ENCODE measurements around the gene SATB2. TPM values are rescaled to one million over a fixed set of nuclear protein-coding genes. Genes with fewer than 3 reads are reported as not detected.
A peak's percentile ranks its signal among the peaks of the same experiment; 100 is the strongest.

Gene SATB2
- total RNA-seq, 1 experiment from 2014 or later: 22.1 TPM

DNA sequence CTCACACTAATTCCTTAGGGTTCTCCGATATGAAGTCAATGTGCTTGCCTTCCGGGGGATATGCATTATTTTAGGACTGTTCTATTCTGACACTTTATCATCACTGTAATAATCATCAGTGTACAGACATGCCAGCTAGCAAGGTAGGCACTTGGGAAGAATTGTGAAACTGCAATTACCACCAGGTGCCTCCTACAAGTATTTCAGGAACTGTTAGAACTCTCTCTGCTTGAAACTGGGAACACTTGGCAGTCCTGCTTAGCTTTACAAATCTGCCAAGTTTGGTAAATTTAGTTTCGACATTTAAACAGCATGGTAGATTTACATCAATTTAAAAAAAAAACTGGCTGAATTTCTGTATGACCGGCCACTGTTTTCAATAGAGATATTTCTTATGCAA is 128.7 kb downstream of the SATB2 start:
- ATAC-seq: no peak
- H3K36me3 Mint-ChIP-seq: peaks cover 11% of the 10 kb centered on the region
- ChIA-PET CTCF (no interaction called here), POLR2A (no interaction called here)
- no peak overlapping the region for H3K4me3 Mint-ChIP-seq
- no peaks in the 10 kb centered on the region for H3K9me3 Mint-ChIP-seq
- TF ChIP-seq, protein P1, sequence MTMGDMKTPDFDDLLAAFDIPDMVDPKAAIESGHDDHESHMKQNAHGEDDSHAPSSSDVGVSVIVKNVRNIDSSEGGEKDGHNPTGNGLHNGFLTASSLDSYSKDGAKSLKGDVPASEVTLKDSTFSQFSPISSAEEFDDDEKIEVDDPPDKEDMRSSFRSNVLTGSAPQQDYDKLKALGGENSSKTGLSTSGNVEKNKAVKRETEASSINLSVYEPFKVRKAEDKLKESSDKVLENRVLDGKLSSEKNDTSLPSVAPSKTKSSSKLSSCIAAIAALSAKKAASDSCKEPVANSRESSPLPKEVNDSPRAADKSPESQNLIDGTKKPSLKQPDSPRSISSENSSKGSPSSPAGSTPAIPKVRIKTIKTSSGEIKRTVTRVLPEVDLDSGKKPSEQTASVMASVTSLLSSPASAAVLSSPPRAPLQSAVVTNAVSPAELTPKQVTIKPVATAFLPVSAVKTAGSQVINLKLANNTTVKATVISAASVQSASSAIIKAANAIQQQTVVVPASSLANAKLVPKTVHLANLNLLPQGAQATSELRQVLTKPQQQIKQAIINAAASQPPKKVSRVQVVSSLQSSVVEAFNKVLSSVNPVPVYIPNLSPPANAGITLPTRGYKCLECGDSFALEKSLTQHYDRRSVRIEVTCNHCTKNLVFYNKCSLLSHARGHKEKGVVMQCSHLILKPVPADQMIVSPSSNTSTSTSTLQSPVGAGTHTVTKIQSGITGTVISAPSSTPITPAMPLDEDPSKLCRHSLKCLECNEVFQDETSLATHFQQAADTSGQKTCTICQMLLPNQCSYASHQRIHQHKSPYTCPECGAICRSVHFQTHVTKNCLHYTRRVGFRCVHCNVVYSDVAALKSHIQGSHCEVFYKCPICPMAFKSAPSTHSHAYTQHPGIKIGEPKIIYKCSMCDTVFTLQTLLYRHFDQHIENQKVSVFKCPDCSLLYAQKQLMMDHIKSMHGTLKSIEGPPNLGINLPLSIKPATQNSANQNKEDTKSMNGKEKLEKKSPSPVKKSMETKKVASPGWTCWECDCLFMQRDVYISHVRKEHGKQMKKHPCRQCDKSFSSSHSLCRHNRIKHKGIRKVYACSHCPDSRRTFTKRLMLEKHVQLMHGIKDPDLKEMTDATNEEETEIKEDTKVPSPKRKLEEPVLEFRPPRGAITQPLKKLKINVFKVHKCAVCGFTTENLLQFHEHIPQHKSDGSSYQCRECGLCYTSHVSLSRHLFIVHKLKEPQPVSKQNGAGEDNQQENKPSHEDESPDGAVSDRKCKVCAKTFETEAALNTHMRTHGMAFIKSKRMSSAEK (CRISPR knock-in tag; IDR thresholded peaks at IDR 0.05; ENCODE audit: borderline replicate concordance): no peak
- TF ChIP-seq PRDM15 (CRISPR knock-in tag; IDR thresholded peaks at IDR 0.05) (no peak), GTF2I (CRISPR knock-in tag; conservative IDR thresholded peaks at IDR 0.05) (no peak), ATF6 (CRISPR knock-in tag; IDR thresholded peaks at IDR 0.05) (no peak), MAX (CRISPR knock-in tag; IDR thresholded peaks at IDR 0.05) (no peak), ZNF423 (CRISPR knock-in tag; IDR thresholded peaks at IDR 0.05) (no peak)
- TF ChIP-seq, protein P2, sequence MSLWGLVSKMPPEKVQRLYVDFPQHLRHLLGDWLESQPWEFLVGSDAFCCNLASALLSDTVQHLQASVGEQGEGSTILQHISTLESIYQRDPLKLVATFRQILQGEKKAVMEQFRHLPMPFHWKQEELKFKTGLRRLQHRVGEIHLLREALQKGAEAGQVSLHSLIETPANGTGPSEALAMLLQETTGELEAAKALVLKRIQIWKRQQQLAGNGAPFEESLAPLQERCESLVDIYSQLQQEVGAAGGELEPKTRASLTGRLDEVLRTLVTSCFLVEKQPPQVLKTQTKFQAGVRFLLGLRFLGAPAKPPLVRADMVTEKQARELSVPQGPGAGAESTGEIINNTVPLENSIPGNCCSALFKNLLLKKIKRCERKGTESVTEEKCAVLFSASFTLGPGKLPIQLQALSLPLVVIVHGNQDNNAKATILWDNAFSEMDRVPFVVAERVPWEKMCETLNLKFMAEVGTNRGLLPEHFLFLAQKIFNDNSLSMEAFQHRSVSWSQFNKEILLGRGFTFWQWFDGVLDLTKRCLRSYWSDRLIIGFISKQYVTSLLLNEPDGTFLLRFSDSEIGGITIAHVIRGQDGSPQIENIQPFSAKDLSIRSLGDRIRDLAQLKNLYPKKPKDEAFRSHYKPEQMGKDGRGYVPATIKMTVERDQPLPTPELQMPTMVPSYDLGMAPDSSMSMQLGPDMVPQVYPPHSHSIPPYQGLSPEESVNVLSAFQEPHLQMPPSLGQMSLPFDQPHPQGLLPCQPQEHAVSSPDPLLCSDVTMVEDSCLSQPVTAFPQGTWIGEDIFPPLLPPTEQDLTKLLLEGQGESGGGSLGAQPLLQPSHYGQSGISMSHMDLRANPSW (CRISPR knock-in tag; conservative IDR thresholded peaks at IDR 0.05; ENCODE audit: low read depth): no peak
- no peak overlapping the region for H3K27ac Mint-ChIP-seq
- H3K27me3 Mint-ChIP-seq (ENCODE audit: low read depth): no peaks in the 10 kb centered on the region
- H3K4me1 Mint-ChIP-seq: no peaks in the 10 kb centered on the region
- DNase-seq (ENCODE audit: low spot score): no peak

DNA sequence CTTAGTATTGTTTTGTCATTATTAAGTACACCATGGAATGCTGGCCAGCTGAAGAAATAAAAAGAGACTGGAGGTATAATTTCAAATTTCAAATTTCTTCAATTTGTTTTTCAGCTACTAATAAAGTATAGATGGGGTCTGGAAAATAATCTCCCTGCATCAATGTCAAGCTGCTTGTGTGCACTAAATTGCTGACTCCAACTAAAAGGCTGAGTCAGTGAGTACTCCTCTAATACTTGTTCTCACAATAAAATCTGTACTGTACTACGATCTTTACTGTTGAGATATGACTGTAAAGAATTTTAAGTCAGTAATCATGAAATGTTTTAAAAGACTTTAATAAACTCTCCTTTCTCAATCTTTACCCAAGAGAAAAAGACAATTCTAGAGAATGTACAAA is 131.9 kb downstream of the SATB2 start:
- TF ChIP-seq EMX1 (CRISPR knock-in tag; IDR thresholded peaks at IDR 0.05): no peak
- no peak for TF ChIP-seq TEAD4 (CRISPR knock-in tag; IDR thresholded peaks at IDR 0.05)
- DNase-seq (ENCODE audit: low spot score): no peak
- H3K27ac Mint-ChIP-seq: 0 out of 2 replicates have a peak overlapping the region, but pooled peaks have one; percentile 28
- H3K9me3 Mint-ChIP-seq: no peaks in the 10 kb centered on the region
- ATAC-seq: no peak
- peaks cover 11% of the 10 kb centered on the region for H3K36me3 Mint-ChIP-seq
- ChIA-PET POLR2A (no interaction called here), CTCF (no interaction called here)
- H3K4me3 Mint-ChIP-seq: no peak overlapping the region
- H3K27me3 Mint-ChIP-seq (ENCODE audit: low read depth): no peaks in the 10 kb centered on the region
- H3K4me1 Mint-ChIP-seq: peaks cover 1% of the 10 kb centered on the region

GRCh38 chr2:199322151-199322550 is 135.6 kb downstream of the SATB2 start:
- Mint-ChIP-seq H3K4me1 (peaks cover 5% of the 10 kb centered on the region), H3K27ac (no peak overlapping the region), H3K36me3 (peaks cover 3% of the 10 kb centered on the region; the same call in 1 of the 2 replicates), H3K4me3 (no peak overlapping the region), H3K27me3 (ENCODE audit: low read depth) (no peaks in the 10 kb centered on the region), H3K9me3 (no peaks in the 10 kb centered on the region)
- ATAC-seq (no peak), DNase-seq (ENCODE audit: low spot score) (no peak)
- ChIA-PET POLR2A (no interaction called here), CTCF (no interaction called here)
- TF ChIP-seq CREM (CRISPR knock-in tag; IDR thresholded peaks at IDR 0.05) (no peak), ELF4 (CRISPR knock-in tag; IDR thresholded peaks at IDR 0.05; ENCODE audit: low read depth) (no peak), CDX4 (CRISPR knock-in tag; IDR thresholded peaks at IDR 0.05; ENCODE audit: borderline replicate concordance) (no peak), EMX1 (CRISPR knock-in tag; IDR thresholded peaks at IDR 0.05) (no peak), ZNF219 (CRISPR knock-in tag; IDR thresholded peaks at IDR 0.05; ENCODE audit: borderline replicate concordance) (no peak)
- TF ChIP-seq, protein P3, sequence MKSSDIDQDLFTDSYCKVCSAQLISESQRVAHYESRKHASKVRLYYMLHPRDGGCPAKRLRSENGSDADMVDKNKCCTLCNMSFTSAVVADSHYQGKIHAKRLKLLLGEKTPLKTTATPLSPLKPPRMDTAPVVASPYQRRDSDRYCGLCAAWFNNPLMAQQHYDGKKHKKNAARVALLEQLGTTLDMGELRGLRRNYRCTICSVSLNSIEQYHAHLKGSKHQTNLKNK (CRISPR knock-in tag; IDR thresholded peaks at IDR 0.05): no peak

Data from WTC11 (cell line).